Gastrocnemius medialis (tissue), 4 donors: ENCODE measurements around the gene ZBED4. TPM values are rescaled to one million over a fixed set of nuclear protein-coding genes. Genes with fewer than 3 reads are reported as not detected.

Source experiments
- ATAC-seq, 2 donors: fragments of 150-250 bp; one replicate each; pipeline ENCODE4 v1.9.1; 2016
- DNase-seq, 2 donors: peaks; one replicate each; pipeline ENCODE4 v3.0.0-alpha.2; 2019
- H3K27ac ChIP-seq, 4 donors: fragments of 200-600 bp; sonication (generic); 1 replicate in 1 of 4; 2 replicates in 3 of 4; pipeline ENCODE4 v1.5.1; 2016 to 2018; ENCODE audit warnings: mild to moderate bottlenecking in 2 of 4, moderate library complexity in 1 of 4
- H3K27me3 ChIP-seq, 3 donors: fragments of 200-600 bp; sonication (generic) in 2 of 3; 1 replicate in 1 of 3; 2 replicates in 2 of 3; pipeline versions ENCODE4 v1.5.1 to v1.6.0; 2016 to 2019; ENCODE audit warnings: mild to moderate bottlenecking in 1 of 3, moderate library complexity in 1 of 3
- H3K36me3 ChIP-seq, 2 donors: fragments of 200-600 bp; sonication (generic) in 1 of 2; one replicate each; pipeline ENCODE4 v1.5.1; 2017 to 2018
- H3K4me1 ChIP-seq, 2 donors: fragments of 200-600 bp; sonication (generic) in 1 of 2; one replicate each; pipeline ENCODE4 v1.5.1; 2016 to 2017; ENCODE audit warnings: mild to moderate bottlenecking in 2 of 2
- H3K4me3 ChIP-seq, 4 donors: fragments of 200-600 bp; sonication (generic) in 3 of 4; 1 replicate in 1 of 4; 2 replicates in 3 of 4; pipeline ENCODE4 v1.5.1; 2016 to 2019; ENCODE audit warnings: mild to moderate bottlenecking in 2 of 4
- H3K9me3 ChIP-seq, 3 donors: fragments of 200-600 bp; sonication (generic) in 2 of 3; 1 replicate in 1 of 3; 2 replicates in 2 of 3; pipeline ENCODE4 v1.5.1; 2016 to 2019
- CTCF ChIP-seq, 5 experiments: fragments of 450-650 bp in 3 of 5; fragments of 200-600 bp in 2 of 5; sonication (generic) in 2 of 5; IDR thresholded peaks in 4 of 5; conservative IDR thresholded peaks in 1 of 5; 1 replicate in 4 of 5; 2 replicates in 1 of 5; pipeline ENCODE4 v1.5.1; 2016 to 2019; ENCODE audit warnings: antibody characterized with exemption in 5 of 5, mild to moderate bottlenecking in 3 of 5, moderate library complexity in 3 of 5
- POLR2A ChIP-seq, 2 donors: fragments of 450-650 bp; IDR thresholded peaks; one replicate each; pipeline ENCODE4 v1.6.1; 2017; ENCODE audit warnings: antibody characterized with exemption in 2 of 2, mild to moderate bottlenecking in 2 of 2, moderate library complexity in 2 of 2
- in situ Hi-C, 4 donors: fragments of 200-750 bp; cut with MboI; loops; one replicate each; pipeline versions ENCODE4 v1.15.0 to v1.8.0; 2017; ENCODE audit warnings: low sequenced_read_pairs in 4 of 4
- intact Hi-C: fragments of 100-400 bp; cut with DNase I; formaldehyde crosslinking; loops from one replicate; pipeline ENCODE4 v1.15.1; 2023; ENCODE audit warnings: low total_unique reads
- total RNA-seq, 4 donors: library from RNA; depleted of rRNA; stranded (reverse); fragments of >200 nt; gene quantifications; one replicate each; pipeline versions ENCODE4 v1.1.0 to v1.2.3, GENCODE V29; 2016

The ZBED4 gene
- total RNA-seq, 4 donors from 2014 or later, result 6.7 to 8.4 (median 7.5) TPM

- peaks cover 0 to 23% (median 5%) of the 10 kb centered on the region in 3 donors for H3K9me3 ChIP-seq
- ATAC-seq, result no peak
Observed at GRCh38 chr22:49865156-49865555, 11.5 kb downstream of the ZBED4 start.

GRCh38 chr22:49866134-49866533, 12.5 kb downstream of the ZBED4 start:
- H3K27ac ChIP-seq, result no peak overlapping the region
- H3K4me3 ChIP-seq, result no peak overlapping the region
- H3K27me3 ChIP-seq, result no peaks in the 10 kb centered on the region
- intact Hi-C loops, result no loop called here
- in situ Hi-C loops, result no loop called here
- ATAC-seq (no peak), DNase-seq (no peak)
- peaks cover 0 to 23% (median 5%) of the 10 kb centered on the region in 3 donors for H3K9me3 ChIP-seq
- peaks cover 0 to 5% of the 10 kb centered on the region in 2 donors for H3K36me3 ChIP-seq
- H3K4me1 ChIP-seq, result no peaks in the 10 kb centered on the region
- no peak for TF ChIP-seq POLR2A (IDR thresholded peaks at IDR 0.05)
- no peak for TF ChIP-seq CTCF (IDR thresholded peaks at IDR 0.05 in 4 of 5, conservative IDR thresholded peaks at IDR 0.05 in 1 of 5)

More at GRCh38 chr22:49865156-49865555, 11.5 kb downstream of the ZBED4 start:
- Histone ChIP-seq H3K27ac (no peak overlapping the region), H3K4me1 (no peaks in the 10 kb centered on the region), H3K36me3 (peaks cover 0 to 5% of the 10 kb centered on the region in 2 donors), H3K27me3 (no peaks in the 10 kb centered on the region), H3K4me3 (no peak overlapping the region)
- TF ChIP-seq POLR2A (IDR thresholded peaks at IDR 0.05) (no peak), CTCF (IDR thresholded peaks at IDR 0.05 in 4 of 5, conservative IDR thresholded peaks at IDR 0.05 in 1 of 5) (no peak)
- in situ Hi-C loops, result no loop called here
- intact Hi-C loops, result no loop called here
- no peak for DNase-seq

- in situ Hi-C loops, result no loop called here
- no peaks in the 10 kb centered on the region for H3K4me1 ChIP-seq
- H3K4me3 ChIP-seq, result no peak overlapping the region
- ATAC-seq, result no peak
- DNase-seq, result no peak
- intact Hi-C loops, result no loop called here
- H3K9me3 ChIP-seq, result peaks cover 0 to 23% (median 5%) of the 10 kb centered on the region in 3 donors
- no peaks in the 10 kb centered on the region for H3K27me3 ChIP-seq
- no peak overlapping the region for H3K27ac ChIP-seq
- TF ChIP-seq POLR2A (IDR thresholded peaks at IDR 0.05) (no peak), CTCF (IDR thresholded peaks at IDR 0.05 in 4 of 5, conservative IDR thresholded peaks at IDR 0.05 in 1 of 5) (no peak)
- H3K36me3 ChIP-seq, result peaks cover 0 to 5% of the 10 kb centered on the region in 2 donors
Observed at GRCh38 chr22:49866646-49867045, 13.0 kb downstream of the ZBED4 start.

- no peak overlapping the region for H3K27ac ChIP-seq
- no peak for ATAC-seq
- in situ Hi-C loops, result no loop called here
Observed at GRCh38 chr22:49867303-49868265, 13.9 kb downstream of the ZBED4 start.

More at GRCh38 chr22:49867303-49868265, 13.9 kb downstream of the ZBED4 start:
- peaks cover 0 to 23% (median 5%) of the 10 kb centered on the region in 3 donors for H3K9me3 ChIP-seq
- DNase-seq, result no peak
- TF ChIP-seq CTCF (IDR thresholded peaks at IDR 0.05 in 4 of 5, conservative IDR thresholded peaks at IDR 0.05 in 1 of 5) (no peak), POLR2A (IDR thresholded peaks at IDR 0.05) (no peak)
- no peaks in the 10 kb centered on the region for H3K4me1 ChIP-seq
- H3K27me3 ChIP-seq, result no peaks in the 10 kb centered on the region
- H3K4me3 ChIP-seq, result no peak overlapping the region
- H3K36me3 ChIP-seq, result peaks cover 0 to 5% of the 10 kb centered on the region in 2 donors
- intact Hi-C loops, result no loop called here
